ENCODE measurements around the gene VPS26A.
A peak's percentile ranks its signal among the peaks of the same experiment; 100 is the strongest.

The VPS26A gene

GRCh38 chr10:69089638-69090599 is 34.1 kb upstream of the VPS26A start:
- DNase-seq (ENCODE audit: low spot score) (no peak), ATAC-seq (ENCODE audit: low read depth) (no peak)
- no peak for TF ChIP-seq CTCF (IDR thresholded peaks at IDR 0.05; ENCODE audit: poor library complexity, severe bottlenecking)
- Histone ChIP-seq H3K36me3 (ENCODE audit: low read depth) (no peaks in the 10 kb centered on the region), H3K27ac (ENCODE audit: poor library complexity, severe bottlenecking) (no peak overlapping the region), H3K4me1 (ENCODE audit: insufficient read depth, poor library complexity, severe bottlenecking) (peaks cover 14% of the 10 kb centered on the region), H3K27me3 (ENCODE audit: insufficient read depth, poor library complexity, severe bottlenecking) (no peaks in the 10 kb centered on the region), H3K4me3 (ENCODE audit: severe bottlenecking) (no peak overlapping the region), H3K9me3 (ENCODE audit: severe bottlenecking) (no peaks in the 10 kb centered on the region)

- Histone ChIP-seq H3K27ac (ENCODE audit: poor library complexity, severe bottlenecking) (no peak overlapping the region), H3K4me1 (ENCODE audit: insufficient read depth, poor library complexity, severe bottlenecking) (peaks cover 14% of the 10 kb centered on the region)
Measured at GRCh38 chr10:69090685-69091084, 33.3 kb upstream of the VPS26A start.

GRCh38 chr10:69091143-69091651 is 32.8 kb upstream of the VPS26A start:
- no peaks in the 10 kb centered on the region for H3K36me3 ChIP-seq (ENCODE audit: low read depth)
- no peaks in the 10 kb centered on the region for H3K9me3 ChIP-seq (ENCODE audit: severe bottlenecking)
- peaks cover 11% of the 10 kb centered on the region for H3K4me1 ChIP-seq (ENCODE audit: insufficient read depth, poor library complexity, severe bottlenecking)
- no peak for DNase-seq (ENCODE audit: low spot score)
- no peak overlapping the region for H3K27ac ChIP-seq (ENCODE audit: poor library complexity, severe bottlenecking)
- TF ChIP-seq CTCF (IDR thresholded peaks at IDR 0.05; ENCODE audit: poor library complexity, severe bottlenecking) = no peak
- H3K4me3 ChIP-seq (ENCODE audit: severe bottlenecking) = no peak overlapping the region
- H3K27me3 ChIP-seq (ENCODE audit: insufficient read depth, poor library complexity, severe bottlenecking) = no peaks in the 10 kb centered on the region
- ATAC-seq (ENCODE audit: low read depth) = no peak

More at GRCh38 chr10:69090685-69091084, 33.3 kb upstream of the VPS26A start:
- Histone ChIP-seq H3K27me3 (ENCODE audit: insufficient read depth, poor library complexity, severe bottlenecking) (no peaks in the 10 kb centered on the region), H3K36me3 (ENCODE audit: low read depth) (no peaks in the 10 kb centered on the region), H3K4me3 (ENCODE audit: severe bottlenecking) (no peak overlapping the region), H3K9me3 (ENCODE audit: severe bottlenecking) (no peaks in the 10 kb centered on the region)
- TF ChIP-seq CTCF (IDR thresholded peaks at IDR 0.05; ENCODE audit: poor library complexity, severe bottlenecking) = no peak
- DNase-seq (ENCODE audit: low spot score) = no peak
- no peak for ATAC-seq (ENCODE audit: low read depth)

GRCh38 chr10:69092959-69093850 is 30.8 kb upstream of the VPS26A start:
- peak; percentile 91 for TF ChIP-seq CTCF (IDR thresholded peaks at IDR 0.05; ENCODE audit: poor library complexity, severe bottlenecking)
- Histone ChIP-seq H3K27ac (ENCODE audit: poor library complexity, severe bottlenecking) (no peak overlapping the region), H3K27me3 (ENCODE audit: insufficient read depth, poor library complexity, severe bottlenecking) (no peaks in the 10 kb centered on the region), H3K4me1 (ENCODE audit: insufficient read depth, poor library complexity, severe bottlenecking) (peaks cover 4% of the 10 kb centered on the region), H3K4me3 (ENCODE audit: severe bottlenecking) (no peak overlapping the region), H3K36me3 (ENCODE audit: low read depth) (no peaks in the 10 kb centered on the region), H3K9me3 (ENCODE audit: severe bottlenecking) (no peaks in the 10 kb centered on the region)
- ATAC-seq (ENCODE audit: low read depth) (peak; percentile 89), DNase-seq (ENCODE audit: low spot score) (no peak)
